ENCODE results near the gene DUS2.

Gene DUS2

GRCh38 chr16:68079376-68079625 lies 56.2 kb downstream of the DUS2 start:
- no peak for DNase-seq
- ChIA-PET POLR2A (no interaction called here), CTCF (interaction anchor here (0.7 to 6.5 kb wide), 5 partner anchors 9 to 69 kb away, joined by 3 to 27 read pairs (median 3); no protein-coding TSS in a partner anchor)
- Histone ChIP-seq H3K4me3 (ENCODE audit: control insufficient read depth in 1 of 7, extremely low read depth in 1 of 7, insufficient read depth in 4 of 7, low read depth in 2 of 7, low read length in 6 of 7) (peak overlapping the region in 4 of 7 experiments; percentile 20 to 58 (median 36)), H3K27me3 (replicated peaks in 2 of 5; ENCODE audit: control insufficient read depth in 4 of 5, insufficient read depth in 5 of 5, low read length in 4 of 5) (no peaks in the 10 kb centered on the region), H3K4me1 (ENCODE audit: control extremely low read depth in 1 of 4, control insufficient read depth in 4 of 4, insufficient read depth in 4 of 4, low read length in 3 of 4) (peaks cover 16 to 92% (median 82%) of the 10 kb centered on the region in 4 experiments), H3K36me3 (ENCODE audit: control insufficient read depth in 4 of 4, insufficient read depth in 4 of 4, low read length in 3 of 4) (peaks cover 4 to 40% (median 17%) of the 10 kb centered on the region in 4 experiments), H3K27ac (ENCODE audit: insufficient read depth in 1 of 2, low read depth in 1 of 2, low read length in 2 of 2, poor library complexity in 1 of 2, severe bottlenecking in 2 of 2) (peak overlapping the region in 1 of 2 experiments; percentile 70), H3K9me3 (ENCODE audit: control extremely low read depth in 1 of 5, control insufficient read depth in 4 of 5, insufficient read depth in 2 of 5, low read depth in 1 of 5, low read length in 4 of 5) (no peaks in the 10 kb centered on the region)

GRCh38 chr16:68079626-68080344 lies 56.7 kb downstream of the DUS2 start:
- CTCF ChIA-PET, result interaction anchor here (1.0 to 6.5 kb wide), 6 partner anchors 14 to 68 kb away, joined by 3 to 27 read pairs (median 3); no protein-coding TSS in a partner anchor
- WGBS (ENCODE audit: insufficient coverage), result 7% methylated on average over 10 of the region's 13 CpGs
- DNase-seq, result peak; percentile 49 to 78 (median 74)
- Histone ChIP-seq H3K9me3 (ENCODE audit: control extremely low read depth in 1 of 5, control insufficient read depth in 4 of 5, insufficient read depth in 2 of 5, low read depth in 1 of 5, low read length in 4 of 5) (no peaks in the 10 kb centered on the region), H3K4me3 (ENCODE audit: control insufficient read depth in 1 of 7, extremely low read depth in 1 of 7, insufficient read depth in 4 of 7, low read depth in 2 of 7, low read length in 6 of 7) (peak overlapping the region in 4 of 7 experiments; percentile 47 to 58 (median 50)), H3K4me1 (ENCODE audit: control extremely low read depth in 1 of 4, control insufficient read depth in 4 of 4, insufficient read depth in 4 of 4, low read length in 3 of 4) (peaks cover 16 to 92% (median 81%) of the 10 kb centered on the region in 4 experiments), H3K36me3 (ENCODE audit: control insufficient read depth in 4 of 4, insufficient read depth in 4 of 4, low read length in 3 of 4) (peaks cover 4 to 38% (median 17%) of the 10 kb centered on the region in 4 experiments), H3K27me3 (replicated peaks in 2 of 5; ENCODE audit: control insufficient read depth in 4 of 5, insufficient read depth in 5 of 5, low read length in 4 of 5) (no peaks in the 10 kb centered on the region), H3K27ac (ENCODE audit: insufficient read depth in 1 of 2, low read depth in 1 of 2, low read length in 2 of 2, poor library complexity in 1 of 2, severe bottlenecking in 2 of 2) (peak overlapping the region in 1 of 2 experiments; percentile 70)
- POLR2A ChIA-PET, result no interaction called here

- Histone ChIP-seq H3K9me3 (ENCODE audit: control extremely low read depth in 1 of 5, control insufficient read depth in 4 of 5, insufficient read depth in 2 of 5, low read depth in 1 of 5, low read length in 4 of 5) (no peaks in the 10 kb centered on the region), H3K4me1 (ENCODE audit: control extremely low read depth in 1 of 4, control insufficient read depth in 4 of 4, insufficient read depth in 4 of 4, low read length in 3 of 4) (peaks cover 22 to 75% (median 71%) of the 10 kb centered on the region in 4 experiments), H3K27me3 (replicated peaks in 2 of 5; ENCODE audit: control insufficient read depth in 4 of 5, insufficient read depth in 5 of 5, low read length in 4 of 5) (no peaks in the 10 kb centered on the region), H3K4me3 (ENCODE audit: control insufficient read depth in 1 of 7, extremely low read depth in 1 of 7, insufficient read depth in 4 of 7, low read depth in 2 of 7, low read length in 6 of 7) (no peak overlapping the region), H3K36me3 (ENCODE audit: control insufficient read depth in 4 of 4, insufficient read depth in 4 of 4, low read length in 3 of 4) (peaks cover 0 to 19% (median 9%) of the 10 kb centered on the region in 4 experiments), H3K27ac (ENCODE audit: insufficient read depth in 1 of 2, low read depth in 1 of 2, low read length in 2 of 2, poor library complexity in 1 of 2, severe bottlenecking in 2 of 2) (no peak overlapping the region)
- no peak for DNase-seq
- POLR2A ChIA-PET, result no interaction called here
- CTCF ChIA-PET, result interaction anchor here (0.9 to 6.5 kb wide), 8 partner anchors 7 to 54 kb away, joined by 3 to 34 read pairs (median 8); no protein-coding TSS in a partner anchor
These were observed 59.0 kb downstream of the DUS2 start for GRCh38 chr16:68081861-68082628.

- Histone ChIP-seq H3K27ac (ENCODE audit: insufficient read depth in 1 of 2, low read depth in 1 of 2, low read length in 2 of 2, poor library complexity in 1 of 2, severe bottlenecking in 2 of 2) (no peak overlapping the region), H3K4me1 (ENCODE audit: control extremely low read depth in 1 of 4, control insufficient read depth in 4 of 4, insufficient read depth in 4 of 4, low read length in 3 of 4) (peaks cover 29 to 79% (median 75%) of the 10 kb centered on the region in 4 experiments), H3K36me3 (ENCODE audit: control insufficient read depth in 4 of 4, insufficient read depth in 4 of 4, low read length in 3 of 4) (peaks cover 0 to 15% (median 7%) of the 10 kb centered on the region in 4 experiments), H3K4me3 (ENCODE audit: control insufficient read depth in 1 of 7, extremely low read depth in 1 of 7, insufficient read depth in 4 of 7, low read depth in 2 of 7, low read length in 6 of 7) (no peak overlapping the region), H3K27me3 (replicated peaks in 2 of 5; ENCODE audit: control insufficient read depth in 4 of 5, insufficient read depth in 5 of 5, low read length in 4 of 5) (no peaks in the 10 kb centered on the region), H3K9me3 (ENCODE audit: control extremely low read depth in 1 of 5, control insufficient read depth in 4 of 5, insufficient read depth in 2 of 5, low read depth in 1 of 5, low read length in 4 of 5) (no peaks in the 10 kb centered on the region)
- CTCF ChIA-PET, result interaction anchor here (0.9 to 6.5 kb wide), 8 partner anchors 8 to 55 kb away, joined by 3 to 34 read pairs (median 8); no protein-coding TSS in a partner anchor
- POLR2A ChIA-PET, result no interaction called here
- no peak for DNase-seq
- 80% methylated on average over 2 of the region's 2 CpGs for WGBS (ENCODE audit: insufficient coverage)
These were observed 59.6 kb downstream of the DUS2 start for GRCh38 chr16:68082629-68083238.

GRCh38 chr16:68083239-68083781 lies 60.2 kb downstream of the DUS2 start:
- no peaks in the 10 kb centered on the region for H3K27me3 ChIP-seq (replicated peaks in 2 of 5; ENCODE audit: control insufficient read depth in 4 of 5, insufficient read depth in 5 of 5, low read length in 4 of 5)
- H3K27ac ChIP-seq (ENCODE audit: insufficient read depth in 1 of 2, low read depth in 1 of 2, low read length in 2 of 2, poor library complexity in 1 of 2, severe bottlenecking in 2 of 2), result no peak overlapping the region
- CTCF ChIA-PET, result interaction anchor here (1.4 to 6.5 kb wide), 7 partner anchors 8 to 56 kb away, joined by 3 to 34 read pairs (median 9); no protein-coding TSS in a partner anchor

GRCh38 chr16:68083861-68084503 lies 60.9 kb downstream of the DUS2 start:
- POLR2A ChIA-PET, result interaction anchor here (1.1 kb wide), 1 partner anchor 28 kb away, joined by 3 read pairs; no protein-coding TSS in a partner anchor
- DNase-seq, result no peak
- Histone ChIP-seq H3K27me3 (replicated peaks in 2 of 5; ENCODE audit: control insufficient read depth in 4 of 5, insufficient read depth in 5 of 5, low read length in 4 of 5) (no peaks in the 10 kb centered on the region), H3K4me1 (ENCODE audit: control extremely low read depth in 1 of 4, control insufficient read depth in 4 of 4, insufficient read depth in 4 of 4, low read length in 3 of 4) (peaks cover 32 to 77% (median 70%) of the 10 kb centered on the region in 4 experiments), H3K36me3 (ENCODE audit: control insufficient read depth in 4 of 4, insufficient read depth in 4 of 4, low read length in 3 of 4) (peaks cover 0 to 3% (median 0%) of the 10 kb centered on the region in 4 experiments), H3K9me3 (ENCODE audit: control extremely low read depth in 1 of 5, control insufficient read depth in 4 of 5, insufficient read depth in 2 of 5, low read depth in 1 of 5, low read length in 4 of 5) (no peaks in the 10 kb centered on the region), H3K27ac (ENCODE audit: insufficient read depth in 1 of 2, low read depth in 1 of 2, low read length in 2 of 2, poor library complexity in 1 of 2, severe bottlenecking in 2 of 2) (peak overlapping the region in 1 of 2 experiments; percentile 87), H3K4me3 (ENCODE audit: control insufficient read depth in 1 of 7, extremely low read depth in 1 of 7, insufficient read depth in 4 of 7, low read depth in 2 of 7, low read length in 6 of 7) (peak overlapping the region in 5 of 7 experiments; percentile 69 to 95 (median 83))
- 59% methylated on average over 18 of the region's 21 CpGs for WGBS (ENCODE audit: insufficient coverage)
- CTCF ChIA-PET, result interaction anchor here (0.5 to 6.5 kb wide), 11 partner anchors 7 to 201 kb away, joined by 3 to 34 read pairs (median 5); no protein-coding TSS in a partner anchor

More at GRCh38 chr16:68083239-68083781, 60.2 kb downstream of the DUS2 start:
- DNase-seq, result no peak
- H3K4me3 ChIP-seq (ENCODE audit: control insufficient read depth in 1 of 7, extremely low read depth in 1 of 7, insufficient read depth in 4 of 7, low read depth in 2 of 7, low read length in 6 of 7), result no peak overlapping the region
- WGBS (ENCODE audit: insufficient coverage), result 98% methylated on average over 3 of the region's 4 CpGs
- H3K4me1 ChIP-seq (ENCODE audit: control extremely low read depth in 1 of 4, control insufficient read depth in 4 of 4, insufficient read depth in 4 of 4, low read length in 3 of 4), result peaks cover 33 to 77% (median 73%) of the 10 kb centered on the region in 4 experiments
- no peaks in the 10 kb centered on the region for H3K9me3 ChIP-seq (ENCODE audit: control extremely low read depth in 1 of 5, control insufficient read depth in 4 of 5, insufficient read depth in 2 of 5, low read depth in 1 of 5, low read length in 4 of 5)
- POLR2A ChIA-PET, result no interaction called here
- H3K36me3 ChIP-seq (ENCODE audit: control insufficient read depth in 4 of 4, insufficient read depth in 4 of 4, low read length in 3 of 4), result peaks cover 0 to 9% (median 2%) of the 10 kb centered on the region in 4 experiments

Measured in common myeloid progenitor, CD34-positive (primary cell).